ENCODE results near the gene CALHM5.

GRCh38 chr6:116528780-116529179, 17.3 kb downstream of the CALHM5 start:
- TF ChIP-seq, protein P1, sequence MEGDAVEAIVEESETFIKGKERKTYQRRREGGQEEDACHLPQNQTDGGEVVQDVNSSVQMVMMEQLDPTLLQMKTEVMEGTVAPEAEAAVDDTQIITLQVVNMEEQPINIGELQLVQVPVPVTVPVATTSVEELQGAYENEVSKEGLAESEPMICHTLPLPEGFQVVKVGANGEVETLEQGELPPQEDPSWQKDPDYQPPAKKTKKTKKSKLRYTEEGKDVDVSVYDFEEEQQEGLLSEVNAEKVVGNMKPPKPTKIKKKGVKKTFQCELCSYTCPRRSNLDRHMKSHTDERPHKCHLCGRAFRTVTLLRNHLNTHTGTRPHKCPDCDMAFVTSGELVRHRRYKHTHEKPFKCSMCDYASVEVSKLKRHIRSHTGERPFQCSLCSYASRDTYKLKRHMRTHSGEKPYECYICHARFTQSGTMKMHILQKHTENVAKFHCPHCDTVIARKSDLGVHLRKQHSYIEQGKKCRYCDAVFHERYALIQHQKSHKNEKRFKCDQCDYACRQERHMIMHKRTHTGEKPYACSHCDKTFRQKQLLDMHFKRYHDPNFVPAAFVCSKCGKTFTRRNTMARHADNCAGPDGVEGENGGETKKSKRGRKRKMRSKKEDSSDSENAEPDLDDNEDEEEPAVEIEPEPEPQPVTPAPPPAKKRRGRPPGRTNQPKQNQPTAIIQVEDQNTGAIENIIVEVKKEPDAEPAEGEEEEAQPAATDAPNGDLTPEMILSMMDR (IDR thresholded peaks at IDR 0.05): no peak
- TF ChIP-seq EP300 (IDR thresholded peaks at IDR 0.05) (no peak), POLR2A (IDR thresholded peaks at IDR 0.05) (no peak)
